D341Med (cell line): ENCODE measurements around the gene ZNF860.
"Not testable (repeated sequence)": the region's sequence is repeated elsewhere in the genome, so short reads cannot be mapped to it uniquely, and the experiment has no call there.

Experiments
- DNase-seq: peaks from one replicate; pipeline ENCODE4 v3.0.0; 2012; ENCODE audit warnings: low spot score

ZNF860 gene

DNA sequence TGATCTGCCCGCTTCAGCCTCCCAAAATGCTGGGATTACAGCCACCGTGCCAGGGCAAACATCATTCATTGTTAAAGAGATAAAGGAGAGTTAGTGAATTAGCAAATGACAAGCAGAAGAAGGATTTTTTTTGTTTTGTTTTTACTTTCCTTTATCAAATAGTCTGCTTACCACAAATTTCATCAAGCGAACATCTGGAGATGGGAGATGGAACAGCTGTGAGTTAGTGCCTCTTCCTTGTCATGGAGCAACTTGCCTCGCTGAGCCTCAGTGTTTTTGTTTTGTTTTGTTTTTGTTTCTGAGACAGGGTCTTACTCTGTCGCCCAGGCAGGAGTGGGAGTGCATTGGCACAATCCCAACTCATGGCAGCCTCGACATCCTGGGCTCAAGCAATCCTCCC, 15.9 kb downstream of the ZNF860 start:
- no peak for DNase-seq

DNA sequence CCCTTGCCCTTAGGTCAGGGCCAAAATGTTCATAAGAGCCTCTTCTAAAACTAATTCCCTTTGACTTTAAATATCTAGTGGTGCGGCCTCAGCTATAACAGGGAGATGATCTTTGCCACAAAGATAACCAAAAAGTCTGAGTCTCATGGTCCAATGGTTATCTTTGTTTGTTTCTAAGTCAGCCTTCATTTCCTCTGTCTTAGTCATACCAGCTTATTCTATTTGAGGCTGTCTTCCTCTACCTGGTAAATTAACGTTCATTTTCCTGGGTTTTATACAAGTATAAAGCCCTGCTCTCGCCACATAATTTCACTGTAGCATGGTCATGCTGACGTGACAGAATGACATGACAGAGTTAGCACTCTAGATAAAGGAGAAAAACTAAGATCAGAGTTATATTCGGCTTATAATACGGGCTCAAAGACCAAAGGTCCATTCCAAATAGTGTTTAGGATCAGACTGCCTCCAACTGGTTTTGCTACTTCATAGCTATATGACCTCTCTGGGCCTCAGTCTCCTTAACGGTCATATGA, 18.4 kb downstream of the ZNF860 start:
- no peak for DNase-seq

DNA sequence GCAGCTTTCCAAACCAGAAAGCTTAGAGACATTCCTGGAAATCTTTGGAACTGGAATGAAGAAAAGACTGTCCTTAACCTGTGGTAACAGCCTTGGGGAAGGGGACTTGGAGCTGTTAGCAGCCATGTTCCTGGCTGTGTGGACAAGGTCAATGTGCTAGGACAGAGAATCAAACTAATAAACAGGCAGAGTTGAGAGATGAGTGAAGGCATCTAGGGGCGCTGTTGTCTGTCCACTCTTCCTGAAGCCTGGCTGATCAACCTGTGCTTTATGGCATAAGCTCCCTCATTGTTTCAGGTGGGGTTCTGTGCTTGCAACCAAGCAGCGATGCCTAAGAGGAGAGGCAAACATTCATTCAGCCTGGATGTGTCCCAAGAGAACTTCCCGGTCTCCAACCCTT, 19.3 kb downstream of the ZNF860 start:
- no peak for DNase-seq

- DNase-seq: no peak
Measured at GRCh38 chr3:32002561-32003368, 21.2 kb downstream of the ZNF860 start.

GRCh38 chr3:32003380-32003779, 21.8 kb downstream of the ZNF860 start:
- DNase-seq: no peak

GRCh38 chr3:32004113-32004765, 22.7 kb downstream of the ZNF860 start:
- peak; percentile 48 for DNase-seq

DNA sequence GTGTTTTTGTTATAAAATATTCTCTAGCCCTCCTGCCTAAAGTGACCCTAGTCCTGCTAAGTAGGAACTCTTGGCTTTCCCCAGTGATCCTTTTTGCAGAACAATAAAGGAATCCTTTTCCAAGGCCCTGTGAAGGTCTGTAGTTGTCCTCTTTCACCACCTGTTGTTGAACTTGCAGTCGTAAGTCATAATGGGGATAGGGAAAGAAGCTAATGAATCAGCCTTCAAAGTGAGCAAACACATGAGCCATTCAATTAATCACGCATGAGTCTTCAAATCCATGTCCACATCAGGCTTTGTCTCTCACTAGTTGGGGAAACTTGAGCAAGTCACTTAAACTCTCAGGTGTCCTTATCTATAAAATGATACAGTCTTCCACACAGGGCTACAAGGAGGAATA, 27.6 kb downstream of the ZNF860 start:
- no peak for DNase-seq

DNA sequence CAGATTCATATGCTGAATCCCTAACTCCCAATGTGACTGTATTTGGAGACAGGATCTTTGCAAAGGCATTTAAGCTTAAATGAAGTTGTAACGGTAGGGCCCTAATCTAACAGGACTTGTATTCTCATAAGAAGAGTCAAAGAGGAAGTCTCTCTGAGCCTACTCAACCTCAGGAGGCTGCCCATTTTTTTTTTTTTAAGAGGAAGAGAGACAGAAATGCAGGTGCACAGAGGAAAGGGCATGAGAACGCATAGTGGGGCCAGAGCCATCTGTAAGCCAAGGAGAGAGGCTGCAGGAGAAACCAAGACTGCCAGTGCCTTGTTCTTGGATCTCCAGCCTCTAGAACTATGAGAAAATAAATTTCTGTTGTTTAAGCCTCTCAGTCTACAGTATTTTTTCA, 28.4 kb downstream of the ZNF860 start:
- no peak for DNase-seq

DNA sequence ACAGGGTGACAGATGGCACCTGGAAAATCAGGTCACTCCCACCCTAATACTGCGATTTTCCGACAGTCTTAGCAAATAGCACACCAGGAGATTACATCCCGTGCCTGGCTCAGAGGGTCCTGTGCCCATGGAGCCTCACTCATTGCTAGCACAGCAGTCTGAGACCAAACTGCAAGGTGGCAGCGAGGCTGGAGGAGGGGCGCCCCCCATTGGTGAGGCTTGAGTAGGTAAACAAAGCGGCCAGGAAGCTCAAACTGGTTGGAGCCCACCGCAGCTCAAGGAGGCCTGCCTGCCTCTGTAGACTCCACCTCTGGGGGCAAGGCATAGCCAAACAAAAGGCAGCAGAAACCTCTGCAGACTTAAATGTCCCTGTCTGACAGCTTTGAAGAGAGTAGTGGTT, 29.1 kb downstream of the ZNF860 start:
- not testable (repeated sequence) for DNase-seq

GRCh38 chr3:32015638-32016037, 34.1 kb downstream of the ZNF860 start:
- not testable (repeated sequence) for DNase-seq

DNA sequence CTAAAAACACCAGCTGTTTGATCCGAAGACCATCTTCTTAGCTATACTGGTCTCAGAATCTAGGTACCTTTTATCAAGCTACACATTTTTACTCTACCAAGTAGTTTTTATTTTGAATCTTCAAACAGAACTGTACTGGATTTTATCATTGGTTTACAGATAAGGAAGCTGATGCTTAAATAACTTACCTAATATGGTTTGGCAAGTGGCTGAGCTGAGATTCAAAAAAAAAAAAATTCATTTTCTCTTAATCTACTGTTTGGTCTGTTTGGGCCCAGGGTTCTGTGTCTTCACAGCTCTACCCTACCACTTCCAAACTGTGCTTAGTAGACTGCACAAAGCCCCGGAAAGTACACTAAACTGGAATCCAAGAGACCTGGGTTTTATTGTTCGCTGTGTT, 35.7 kb downstream of the ZNF860 start:
- no peak for DNase-seq

DNA sequence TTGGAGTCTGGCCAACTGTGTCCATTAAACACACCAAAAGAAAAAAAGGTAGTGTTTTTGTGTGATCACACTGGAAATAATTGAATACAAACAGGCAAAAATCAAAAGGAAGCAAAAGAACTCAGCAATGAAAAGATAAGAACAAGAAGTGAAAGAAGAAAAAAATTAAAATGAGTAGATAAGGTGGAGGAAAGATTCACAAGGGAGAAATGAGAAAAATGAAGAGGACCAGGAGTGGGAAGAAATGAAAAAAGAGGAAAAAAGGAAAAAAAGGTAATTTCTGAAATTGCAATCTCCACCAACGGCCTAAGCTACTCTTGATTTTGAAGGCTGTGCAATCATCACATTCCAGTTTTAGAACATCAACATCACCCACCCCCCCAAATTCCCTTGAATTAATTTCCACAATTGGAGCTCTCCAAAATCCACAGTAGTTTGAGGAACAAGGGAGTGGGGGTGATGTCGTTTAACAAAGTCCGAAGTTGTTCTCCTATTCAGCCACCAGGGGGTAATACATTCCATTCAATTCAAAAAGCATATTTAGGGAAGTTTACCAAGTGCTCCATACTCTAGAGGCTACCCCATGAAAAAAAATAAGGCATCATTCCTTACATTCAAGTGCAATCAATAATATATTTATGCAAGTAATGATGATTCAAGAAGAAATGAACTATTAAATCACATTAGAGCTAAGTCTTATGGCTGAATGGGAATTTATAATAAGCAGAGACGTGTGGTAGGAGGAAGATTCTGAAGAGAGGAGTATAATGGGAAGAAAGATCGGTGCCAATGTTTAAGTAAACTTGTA, 37.4 kb downstream of the ZNF860 start:
- DNase-seq: peak; percentile 63

DNA sequence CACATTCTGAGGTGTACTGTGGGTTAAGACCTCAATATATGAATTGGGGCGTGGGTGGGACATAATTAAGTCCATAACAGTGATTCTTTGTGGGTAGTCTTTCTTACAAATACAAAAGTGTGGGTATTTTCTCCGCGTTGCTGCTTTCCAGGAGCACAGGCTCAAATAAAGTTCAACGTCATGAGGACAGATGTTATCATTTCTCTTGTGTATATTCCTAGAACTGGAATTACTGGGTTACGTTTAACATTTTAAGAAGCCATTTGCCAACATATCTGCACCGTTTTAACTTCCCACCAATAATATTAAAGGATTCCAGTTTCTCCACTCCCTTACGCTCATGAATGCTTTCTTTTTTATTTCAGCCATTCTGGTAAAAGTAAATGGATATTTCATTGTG, 39.6 kb downstream of the ZNF860 start:
- no peak for DNase-seq

GRCh38 chr3:32021748-32022147, 40.2 kb downstream of the ZNF860 start:
- no peak for DNase-seq

DNA sequence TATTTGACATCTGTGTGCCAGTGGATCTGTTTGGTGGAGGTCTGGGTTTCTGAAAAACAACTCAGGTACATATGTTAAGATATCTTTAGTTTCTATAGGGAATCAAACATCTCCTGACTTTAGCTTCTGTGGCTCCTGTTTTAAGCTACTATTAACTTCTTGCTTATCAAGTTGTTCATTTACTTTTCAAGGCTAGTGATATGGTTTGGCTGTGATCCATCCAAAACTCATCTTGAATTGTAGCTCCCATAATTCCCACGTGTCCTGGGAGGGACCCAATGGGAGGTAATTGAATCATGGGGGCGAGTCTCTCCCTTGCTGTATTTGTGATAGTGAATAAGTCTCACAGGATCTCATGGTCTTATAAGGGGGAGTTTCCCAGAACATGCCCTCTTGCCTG, 41.4 kb downstream of the ZNF860 start:
- no peak for DNase-seq

GRCh38 chr3:32026593-32026992, 45.0 kb downstream of the ZNF860 start:
- DNase-seq: no peak

- no peak for DNase-seq
Measured at GRCh38 chr3:32037932-32038267, 56.4 kb downstream of the ZNF860 start.

GRCh38 chr3:32041316-32041715, 59.8 kb downstream of the ZNF860 start:
- no peak for DNase-seq
